Glutamatergic neuron (in vitro differentiated cells): ENCODE measurements around the gene PEPD. TPM values are rescaled to one million over a fixed set of nuclear protein-coding genes. Genes with fewer than 3 reads are reported as not detected.

Source experiments
- DNase-seq: peaks from one replicate; pipeline ENCODE4 v3.0.0; 2022
- H3K27ac Mint-ChIP-seq: one replicate; pipeline ENCODE4 v1.8.0; 2020; ENCODE audit warnings: mild to moderate bottlenecking, mixed read lengths, inconsistent platforms; ENCODE audit not compliant: unreplicated experiment
- H3K27me3 Mint-ChIP-seq: one replicate; pipeline ENCODE4 v1.8.0; 2020; ENCODE audit warnings: mild to moderate bottlenecking, moderate library complexity, mixed read lengths, inconsistent platforms; ENCODE audit not compliant: unreplicated experiment
- H3K36me3 Mint-ChIP-seq: one replicate; pipeline ENCODE4 v1.8.0; 2020; ENCODE audit warnings: mild to moderate bottlenecking, mixed read lengths, inconsistent platforms; ENCODE audit not compliant: unreplicated experiment
- H3K4me1 Mint-ChIP-seq: one replicate; pipeline ENCODE4 v1.8.0; 2020; ENCODE audit warnings: mild to moderate bottlenecking, low read depth, mixed read lengths, inconsistent platforms; ENCODE audit not compliant: unreplicated experiment
- H3K4me3 Mint-ChIP-seq: one replicate; pipeline ENCODE4 v1.8.0; 2020; ENCODE audit warnings: mild to moderate bottlenecking, mixed read lengths, inconsistent platforms; ENCODE audit not compliant: unreplicated experiment
- H3K9me3 Mint-ChIP-seq: one replicate; pipeline ENCODE4 v1.8.0; 2020; ENCODE audit warnings: mild to moderate bottlenecking, moderate library complexity, mixed read lengths, inconsistent platforms; ENCODE audit not compliant: unreplicated experiment
- CTCF ChIP-seq: fragments of 200-600 bp; sonication (generic); IDR thresholded peaks from one replicate; pipeline ENCODE4 v1.5.0; 2021; ENCODE audit not compliant: partially characterized antibody, unreplicated experiment
- total RNA-seq: library from RNA; stranded (reverse); fragmentation: NEBNext Ultra II Directional; extraction: Animal tissue kit (Norgen Biotek cat#: 25700); gene quantifications from one replicate; pipeline ENCODE4 v1.2.1, GENCODE V29; 2021; ENCODE audit not compliant: unreplicated experiment

The PEPD gene
- total RNA-seq, 1 donor from 2014 or later = 93.3 TPM

- no peak for TF ChIP-seq CTCF
- Mint-ChIP-seq H3K27me3 (peaks cover 3% of the 10 kb centered on the region), H3K4me3 (no peak overlapping the region), H3K27ac (peak overlapping the region; percentile 62), H3K4me1 (peaks cover 11% of the 10 kb centered on the region), H3K9me3 (peaks cover 2% of the 10 kb centered on the region), H3K36me3 (no peaks in the 10 kb centered on the region)
- peak; percentile 15 for DNase-seq
Observed at GRCh38 chr19:33405553-33406461, 115.8 kb downstream of the PEPD start.

GRCh38 chr19:33405254-33405552 lies 116.4 kb downstream of the PEPD start:
- Mint-ChIP-seq H3K27ac (no peak overlapping the region), H3K4me3 (no peak overlapping the region), H3K4me1 (peaks cover 11% of the 10 kb centered on the region)

GRCh38 chr19:33404506-33405253 lies 116.9 kb downstream of the PEPD start:
- Mint-ChIP-seq H3K27me3 (peaks cover 3% of the 10 kb centered on the region), H3K27ac (no peak overlapping the region), H3K4me1 (peaks cover 11% of the 10 kb centered on the region), H3K36me3 (no peaks in the 10 kb centered on the region), H3K4me3 (no peak overlapping the region), H3K9me3 (peaks cover 2% of the 10 kb centered on the region)
- TF ChIP-seq CTCF = no peak
- peak; percentile 8 for DNase-seq

More at GRCh38 chr19:33405254-33405552, 116.4 kb downstream of the PEPD start:
- Mint-ChIP-seq H3K9me3 (peaks cover 2% of the 10 kb centered on the region), H3K27me3 (peaks cover 3% of the 10 kb centered on the region), H3K36me3 (no peaks in the 10 kb centered on the region)
- no peak for TF ChIP-seq CTCF
- DNase-seq = no peak

GRCh38 chr19:33403973-33404304 lies 117.7 kb downstream of the PEPD start:
- Mint-ChIP-seq H3K27ac (no peak overlapping the region), H3K36me3 (no peaks in the 10 kb centered on the region), H3K9me3 (peaks cover 2% of the 10 kb centered on the region), H3K27me3 (peaks cover 3% of the 10 kb centered on the region), H3K4me3 (no peak overlapping the region), H3K4me1 (peaks cover 11% of the 10 kb centered on the region)
- no peak for DNase-seq
- TF ChIP-seq CTCF = no peak
